GM12873 (cell line): ENCODE measurements around the gene OPN1SW.

Experiments used
- TF ChIP-seq, protein P1 (sequence below): IDR thresholded peaks from 2 replicates; pipeline ENCODE4 v1.5.1; 2012; ENCODE audit warnings: low read depth, mild to moderate bottlenecking, moderate library complexity, low read length, control low read depth; ENCODE audit not compliant: insufficient read depth; ENCODE audit errors: missing control alignments

The OPN1SW gene

DNA sequence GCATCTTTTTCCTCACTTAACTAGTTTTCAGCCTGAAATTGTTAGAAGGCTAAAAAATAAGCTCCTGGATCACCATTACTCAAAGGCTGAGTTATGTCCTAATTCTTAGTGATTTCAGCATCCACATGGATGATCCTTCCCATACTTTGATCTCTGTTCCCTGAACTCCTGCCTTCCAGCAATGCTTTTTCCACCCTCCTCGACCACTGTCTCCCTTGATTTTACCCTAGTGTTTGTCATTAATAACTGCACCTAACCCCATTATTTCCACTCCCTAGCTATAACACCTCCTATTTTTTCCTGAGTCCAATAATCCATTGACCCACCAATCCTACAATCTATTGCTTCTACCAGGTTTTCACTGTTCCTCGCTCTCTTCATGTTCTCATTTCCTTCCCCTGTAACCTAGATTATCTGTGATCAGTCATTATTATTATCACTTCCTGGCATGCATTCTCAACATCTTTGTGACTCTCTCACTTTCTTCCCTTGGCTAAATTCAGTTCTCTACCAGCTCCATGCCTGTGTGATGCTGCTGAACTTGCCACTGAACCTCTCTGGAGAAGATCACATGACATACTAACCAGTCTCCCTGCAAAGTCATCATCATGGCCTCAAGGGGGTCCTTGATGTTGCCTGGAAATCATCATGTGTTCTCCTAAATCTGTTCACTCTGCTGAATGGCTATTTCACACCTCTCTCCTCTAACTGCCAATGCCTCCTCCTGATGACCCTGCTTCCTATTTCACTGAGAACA, 42.9 kb downstream of the OPN1SW start:
- TF ChIP-seq, protein P1, sequence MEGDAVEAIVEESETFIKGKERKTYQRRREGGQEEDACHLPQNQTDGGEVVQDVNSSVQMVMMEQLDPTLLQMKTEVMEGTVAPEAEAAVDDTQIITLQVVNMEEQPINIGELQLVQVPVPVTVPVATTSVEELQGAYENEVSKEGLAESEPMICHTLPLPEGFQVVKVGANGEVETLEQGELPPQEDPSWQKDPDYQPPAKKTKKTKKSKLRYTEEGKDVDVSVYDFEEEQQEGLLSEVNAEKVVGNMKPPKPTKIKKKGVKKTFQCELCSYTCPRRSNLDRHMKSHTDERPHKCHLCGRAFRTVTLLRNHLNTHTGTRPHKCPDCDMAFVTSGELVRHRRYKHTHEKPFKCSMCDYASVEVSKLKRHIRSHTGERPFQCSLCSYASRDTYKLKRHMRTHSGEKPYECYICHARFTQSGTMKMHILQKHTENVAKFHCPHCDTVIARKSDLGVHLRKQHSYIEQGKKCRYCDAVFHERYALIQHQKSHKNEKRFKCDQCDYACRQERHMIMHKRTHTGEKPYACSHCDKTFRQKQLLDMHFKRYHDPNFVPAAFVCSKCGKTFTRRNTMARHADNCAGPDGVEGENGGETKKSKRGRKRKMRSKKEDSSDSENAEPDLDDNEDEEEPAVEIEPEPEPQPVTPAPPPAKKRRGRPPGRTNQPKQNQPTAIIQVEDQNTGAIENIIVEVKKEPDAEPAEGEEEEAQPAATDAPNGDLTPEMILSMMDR: no peak

DNA sequence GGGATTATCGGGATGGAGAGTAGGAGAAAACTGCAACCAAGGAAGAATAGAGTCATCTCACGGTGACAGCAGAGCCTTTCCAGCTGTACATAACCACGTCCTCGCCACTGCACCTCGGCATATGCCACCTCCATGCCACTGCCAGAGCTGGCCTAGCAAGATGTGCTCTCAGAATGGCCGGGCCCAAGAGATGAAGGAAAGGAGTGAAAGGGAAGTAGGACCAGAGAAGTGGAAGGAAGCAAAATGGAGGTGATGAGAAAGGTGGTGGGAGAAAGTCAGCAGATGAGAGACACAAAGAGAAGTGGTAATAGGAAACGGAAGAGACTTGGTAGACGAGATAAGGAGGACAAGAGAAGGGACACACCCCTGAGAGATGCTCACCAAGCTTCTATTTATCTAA, 44.4 kb downstream of the OPN1SW start:
- TF ChIP-seq, protein P1: no peak

DNA sequence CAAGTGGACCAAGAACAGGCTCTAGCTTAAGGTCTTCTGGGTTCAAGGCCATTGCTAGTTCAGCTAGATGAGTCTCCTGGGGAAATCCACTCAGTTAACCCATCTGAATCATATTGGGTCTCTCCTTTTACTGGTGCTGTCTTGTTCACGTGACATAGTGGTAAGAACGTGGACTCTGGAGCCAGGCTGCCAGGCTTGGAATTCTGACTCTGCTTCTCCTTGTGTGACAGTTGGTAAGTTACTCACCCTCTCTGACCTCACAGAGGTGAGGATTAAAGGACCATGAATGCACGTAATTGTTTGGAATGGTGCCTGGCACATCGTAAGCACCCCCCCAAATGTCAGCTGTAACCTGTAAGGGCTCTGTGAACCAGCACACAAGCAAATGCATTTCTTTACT, 46.1 kb downstream of the OPN1SW start:
- TF ChIP-seq, protein P1: no peak

DNA sequence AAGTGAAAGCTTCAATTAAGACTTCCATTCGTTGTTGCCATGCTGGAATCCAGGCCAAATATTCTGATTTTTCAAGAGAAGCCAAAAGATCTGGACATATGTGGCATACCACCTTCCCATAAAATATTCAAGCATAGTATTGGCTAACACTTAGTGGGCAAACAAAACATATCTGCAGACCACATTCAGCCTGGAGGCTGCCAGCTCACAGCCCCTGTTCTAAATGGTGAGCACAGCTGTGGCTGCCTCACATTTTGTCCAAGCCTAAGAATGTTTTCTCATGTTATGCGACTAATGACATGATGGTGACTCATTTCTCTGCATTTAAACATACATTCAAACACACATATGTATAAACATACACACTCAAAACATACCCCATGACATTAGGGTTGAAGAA, 47.0 kb downstream of the OPN1SW start:
- TF ChIP-seq, protein P1: no peak

DNA sequence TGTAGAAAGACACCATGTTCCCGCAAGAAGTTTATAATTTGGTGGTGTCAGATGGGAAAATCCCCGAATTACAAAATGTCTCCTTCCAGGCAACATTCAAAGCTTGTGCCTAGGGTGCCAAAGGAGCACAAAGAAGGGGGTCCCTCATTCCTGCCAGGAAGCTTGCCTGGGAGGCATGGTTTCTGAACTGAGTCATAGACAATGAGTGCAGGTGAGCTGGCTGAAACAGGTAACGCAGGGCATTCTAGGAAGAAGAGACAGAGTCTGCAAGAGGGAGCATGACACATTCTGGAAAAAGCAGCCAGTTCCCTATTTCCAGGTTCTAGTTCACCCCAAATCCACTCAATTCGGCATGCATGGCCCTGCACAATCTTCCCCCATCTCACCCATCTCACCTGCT, 48.4 kb downstream of the OPN1SW start:
- TF ChIP-seq, protein P1: no peak

DNA sequence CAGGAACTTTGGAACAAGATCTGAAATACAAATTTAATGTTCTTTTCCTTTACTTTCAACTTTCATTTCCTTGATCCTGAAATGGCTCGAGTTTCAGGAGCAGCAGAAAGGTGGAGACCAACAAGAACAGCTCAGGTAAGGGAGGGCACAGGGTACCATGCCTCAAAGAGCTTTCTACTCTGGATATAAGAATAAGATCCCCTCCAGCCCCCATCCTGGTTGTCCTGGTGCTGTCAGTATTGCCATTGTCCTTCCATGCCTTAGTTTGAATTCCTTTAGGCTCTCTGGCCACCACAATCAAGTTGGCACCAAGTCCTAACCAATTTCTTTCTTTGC, 48.9 kb downstream of the OPN1SW start:
- TF ChIP-seq, protein P1: no peak

DNA sequence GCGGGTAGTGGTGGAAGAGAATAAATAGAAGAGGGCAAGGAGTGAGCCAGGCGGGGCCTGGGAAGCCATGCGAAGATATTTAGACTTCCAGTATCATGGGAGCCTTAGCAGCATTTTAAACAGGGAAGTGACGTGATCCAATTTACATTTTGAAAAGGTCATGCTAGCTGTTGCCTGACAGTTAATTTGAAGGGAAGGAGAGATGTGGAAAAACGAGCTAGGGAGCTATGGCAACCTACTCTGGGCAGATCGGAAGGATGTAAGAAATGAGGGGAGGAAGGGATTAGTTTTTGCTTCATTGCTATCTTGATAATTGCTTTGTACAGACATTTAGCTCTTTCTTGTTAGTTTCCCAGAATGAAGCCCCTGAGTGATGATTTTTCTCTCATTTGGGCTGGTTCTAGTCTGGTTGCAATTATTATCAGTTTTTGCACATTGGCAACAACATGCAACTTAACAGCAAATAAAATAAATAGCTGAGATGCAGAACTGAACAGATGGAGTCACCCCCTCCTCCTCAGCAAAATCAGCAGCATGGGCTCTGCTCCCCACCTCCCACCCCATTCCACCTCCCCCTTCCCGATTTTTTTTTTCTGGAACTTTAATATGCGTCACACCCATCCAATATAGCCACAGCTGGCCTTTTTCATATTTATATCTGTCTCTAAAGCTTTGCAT, 49.4 kb downstream of the OPN1SW start:
- TF ChIP-seq, protein P1: no peak
